Left ventricle myocardium inferior (tissue), 1 donor: ENCODE data around the gene SPTBN1. TPM values are rescaled to one million over a fixed set of nuclear protein-coding genes. Genes with fewer than 3 reads are reported as not detected.
A peak's percentile ranks its signal among the peaks of the same experiment; 100 is the strongest.

ENCODE experiments used
- DNase-seq: peaks from one replicate; pipeline ENCODE4 v3.0.0-alpha.2; 2020
- H3K27ac ChIP-seq: fragments of 200-600 bp; replicated peaks from 2 replicates; pipeline ENCODE4 v1.8.0; 2021
- H3K27me3 ChIP-seq: fragments of 200-600 bp; 2 replicates; pipeline ENCODE4 v1.8.0; 2021; ENCODE audit warnings: low read depth
- H3K36me3 ChIP-seq: fragments of 200-600 bp; 2 replicates; pipeline ENCODE4 v1.8.0; 2021
- H3K4me1 ChIP-seq: fragments of 200-600 bp; 2 replicates; pipeline ENCODE4 v1.8.0; 2021
- H3K4me3 ChIP-seq: fragments of 200-600 bp; 2 replicates; pipeline ENCODE4 v1.8.0; 2021; ENCODE audit warnings: mild to moderate bottlenecking, moderate library complexity
- H3K9me3 ChIP-seq: fragments of 200-600 bp; replicated peaks from 2 replicates; pipeline ENCODE4 v1.8.0; 2021
- intact Hi-C: fragments of 100-400 bp; cut with micrococcal nuclease; formaldehyde crosslinking; loops from one replicate; pipeline ENCODE4 v1.11.0; 2022
- total RNA-seq: library from RNA; stranded (reverse); fragmentation: NEBNext Ultra II Directional; extraction: Animal tissue kit (Norgen Biotek cat#: 25700); gene quantifications from one replicate; pipeline ENCODE4 v1.2.1, GENCODE V29; 2021
- TF ChIP-seq, protein P1 (sequence below): fragments of 200-600 bp; IDR thresholded peaks from 2 replicates; pipeline ENCODE4 v1.8.0; 2021; ENCODE audit warnings: antibody characterized with exemption, mild to moderate bottlenecking, borderline replicate concordance
- donor health status: DM: no; HTN: yes; CAD: no; lungs with severe emphysema.

SPTBN1 gene
- total RNA-seq, 1 donor from 2014 or later: 484 TPM

DNA sequence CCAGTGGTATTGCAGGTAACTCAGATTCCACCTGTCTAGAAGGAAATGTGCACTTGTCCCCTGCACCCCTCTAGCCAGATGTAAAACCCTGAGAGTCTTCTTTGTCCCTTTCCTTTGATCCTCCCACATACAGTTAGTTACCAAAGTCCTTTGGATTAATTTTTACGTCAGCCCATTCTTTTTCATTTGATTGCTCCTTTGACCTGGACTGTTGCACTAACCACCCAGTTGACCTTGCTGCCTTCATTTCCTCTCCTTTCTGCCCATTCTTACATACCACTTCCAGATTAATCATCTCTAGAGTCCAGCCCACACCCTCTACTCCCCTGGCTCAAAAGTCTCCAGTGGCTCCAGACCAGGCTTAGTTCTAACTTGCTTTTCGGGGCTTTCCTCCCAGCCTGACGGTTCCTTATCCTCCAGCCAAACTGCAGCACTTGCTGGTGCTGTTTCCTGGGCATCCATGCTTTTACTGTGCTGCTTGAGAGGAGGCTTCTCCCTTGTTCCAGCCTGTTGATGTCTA lies 99.3 kb downstream of the SPTBN1 start:
- Histone ChIP-seq H3K36me3 (peaks cover 4% of the 10 kb centered on the region), H3K4me3 (no peak overlapping the region), H3K27me3 (no peaks in the 10 kb centered on the region), H3K4me1 (peaks cover 100% of the 10 kb centered on the region), H3K9me3 (no peaks in the 10 kb centered on the region), H3K27ac (peak overlapping the region; percentile 89)
- TF ChIP-seq, protein P1, sequence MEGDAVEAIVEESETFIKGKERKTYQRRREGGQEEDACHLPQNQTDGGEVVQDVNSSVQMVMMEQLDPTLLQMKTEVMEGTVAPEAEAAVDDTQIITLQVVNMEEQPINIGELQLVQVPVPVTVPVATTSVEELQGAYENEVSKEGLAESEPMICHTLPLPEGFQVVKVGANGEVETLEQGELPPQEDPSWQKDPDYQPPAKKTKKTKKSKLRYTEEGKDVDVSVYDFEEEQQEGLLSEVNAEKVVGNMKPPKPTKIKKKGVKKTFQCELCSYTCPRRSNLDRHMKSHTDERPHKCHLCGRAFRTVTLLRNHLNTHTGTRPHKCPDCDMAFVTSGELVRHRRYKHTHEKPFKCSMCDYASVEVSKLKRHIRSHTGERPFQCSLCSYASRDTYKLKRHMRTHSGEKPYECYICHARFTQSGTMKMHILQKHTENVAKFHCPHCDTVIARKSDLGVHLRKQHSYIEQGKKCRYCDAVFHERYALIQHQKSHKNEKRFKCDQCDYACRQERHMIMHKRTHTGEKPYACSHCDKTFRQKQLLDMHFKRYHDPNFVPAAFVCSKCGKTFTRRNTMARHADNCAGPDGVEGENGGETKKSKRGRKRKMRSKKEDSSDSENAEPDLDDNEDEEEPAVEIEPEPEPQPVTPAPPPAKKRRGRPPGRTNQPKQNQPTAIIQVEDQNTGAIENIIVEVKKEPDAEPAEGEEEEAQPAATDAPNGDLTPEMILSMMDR: no peak
- intact Hi-C loops: no loop called here
- no peak for DNase-seq

DNA sequence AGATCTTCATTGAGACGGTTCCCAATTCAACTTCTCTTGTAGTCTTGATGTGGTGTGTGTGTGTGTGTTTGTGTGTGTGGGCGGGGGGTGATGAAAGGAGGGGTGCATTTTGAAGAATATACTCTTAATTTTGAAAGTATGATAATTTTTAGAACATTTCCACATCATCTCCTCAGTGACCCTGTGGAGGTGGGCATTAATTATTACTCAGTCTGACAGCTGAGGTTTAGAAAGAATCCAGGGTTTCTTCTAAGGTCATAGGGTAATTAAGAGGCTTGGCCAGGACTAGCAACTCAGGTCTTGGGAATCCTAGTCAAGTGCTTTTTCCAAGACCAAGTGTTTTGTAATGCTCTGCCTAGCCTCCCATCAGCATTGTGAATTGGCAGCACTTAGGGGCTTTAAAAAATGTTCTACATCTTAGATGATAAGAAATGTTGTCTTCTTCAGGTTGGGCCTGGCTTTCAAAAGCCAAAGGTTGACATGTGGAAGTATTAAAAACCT lies 100.5 kb downstream of the SPTBN1 start:
- no peak for DNase-seq
- no peak overlapping the region for H3K4me3 ChIP-seq

DNA sequence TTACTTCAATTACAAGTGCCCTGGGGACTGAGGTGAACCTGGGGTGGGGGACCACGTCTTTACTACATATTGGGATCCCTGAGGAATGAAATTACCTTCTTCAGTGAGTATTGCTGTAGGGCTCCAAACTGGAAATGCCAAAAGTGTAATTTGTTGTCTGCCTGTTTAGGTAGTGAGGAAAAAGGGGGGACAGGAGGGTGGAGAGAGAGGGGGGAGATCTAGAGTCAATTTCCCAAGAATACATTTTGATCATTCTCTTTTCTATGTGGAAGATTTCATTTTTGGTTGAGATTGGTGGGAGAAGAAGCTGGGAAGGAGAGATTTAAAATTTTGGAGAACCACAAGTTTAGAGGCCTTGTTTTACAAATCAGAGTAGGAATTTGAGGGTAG lies 101.1 kb downstream of the SPTBN1 start:
- TF ChIP-seq, protein P1: no peak
- H3K4me1 ChIP-seq: peaks cover 100% of the 10 kb centered on the region
- no peaks in the 10 kb centered on the region for H3K27me3 ChIP-seq
- peak overlapping the region; percentile 66 for H3K4me3 ChIP-seq
- peaks cover 4% of the 10 kb centered on the region for H3K36me3 ChIP-seq
- intact Hi-C loops: no loop called here
- peak overlapping the region; percentile 89 for H3K27ac ChIP-seq
- DNase-seq: no peak
- H3K9me3 ChIP-seq: no peaks in the 10 kb centered on the region

More for the DNA sequence above, 100.5 kb downstream of the SPTBN1 start:
- TF ChIP-seq, protein P1: no peak
- H3K36me3 ChIP-seq: peaks cover 4% of the 10 kb centered on the region
- no peaks in the 10 kb centered on the region for H3K27me3 ChIP-seq
- H3K9me3 ChIP-seq: no peaks in the 10 kb centered on the region
- H3K4me1 ChIP-seq: peaks cover 100% of the 10 kb centered on the region
- intact Hi-C loops: no loop called here
- H3K27ac ChIP-seq: peak overlapping the region; percentile 89

DNA sequence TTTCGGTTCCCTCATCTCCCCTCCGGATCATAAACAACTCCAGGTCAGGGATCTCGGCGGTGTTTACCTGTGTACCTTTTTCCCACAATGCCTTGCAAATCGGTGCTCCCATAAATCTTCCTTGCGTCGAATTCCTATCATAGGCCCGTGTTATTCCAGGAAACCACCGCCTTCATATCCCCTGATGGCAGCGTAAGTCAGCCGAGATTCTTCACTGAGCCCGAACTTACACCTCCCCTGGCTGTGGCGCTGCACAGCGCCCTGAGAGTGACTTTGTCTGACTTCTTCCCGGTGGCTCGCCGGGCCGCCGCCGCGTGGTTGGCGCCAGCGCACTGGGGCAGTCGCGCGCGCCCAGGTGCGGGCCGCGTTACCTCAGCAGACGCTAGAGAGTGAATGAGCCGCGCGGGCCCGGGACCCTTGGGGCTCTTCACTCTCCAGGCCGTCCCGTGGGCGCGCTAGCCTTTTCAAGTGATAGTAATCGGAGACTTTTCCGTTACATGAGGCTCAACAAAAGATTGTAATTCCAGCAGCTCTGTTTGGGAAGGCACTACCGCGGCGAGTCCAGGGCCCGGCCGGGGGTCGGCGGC lies 101.6 kb downstream of the SPTBN1 start:
- peak; percentile 56 for DNase-seq
- Histone ChIP-seq H3K9me3 (no peaks in the 10 kb centered on the region), H3K4me1 (peaks cover 100% of the 10 kb centered on the region), H3K27ac (peak overlapping the region; percentile 89), H3K4me3 (peak overlapping the region; percentile 66), H3K36me3 (peaks cover 4% of the 10 kb centered on the region), H3K27me3 (no peaks in the 10 kb centered on the region)
- intact Hi-C loops: no loop called here
- TF ChIP-seq, protein P1: peak; percentile 43

DNA sequence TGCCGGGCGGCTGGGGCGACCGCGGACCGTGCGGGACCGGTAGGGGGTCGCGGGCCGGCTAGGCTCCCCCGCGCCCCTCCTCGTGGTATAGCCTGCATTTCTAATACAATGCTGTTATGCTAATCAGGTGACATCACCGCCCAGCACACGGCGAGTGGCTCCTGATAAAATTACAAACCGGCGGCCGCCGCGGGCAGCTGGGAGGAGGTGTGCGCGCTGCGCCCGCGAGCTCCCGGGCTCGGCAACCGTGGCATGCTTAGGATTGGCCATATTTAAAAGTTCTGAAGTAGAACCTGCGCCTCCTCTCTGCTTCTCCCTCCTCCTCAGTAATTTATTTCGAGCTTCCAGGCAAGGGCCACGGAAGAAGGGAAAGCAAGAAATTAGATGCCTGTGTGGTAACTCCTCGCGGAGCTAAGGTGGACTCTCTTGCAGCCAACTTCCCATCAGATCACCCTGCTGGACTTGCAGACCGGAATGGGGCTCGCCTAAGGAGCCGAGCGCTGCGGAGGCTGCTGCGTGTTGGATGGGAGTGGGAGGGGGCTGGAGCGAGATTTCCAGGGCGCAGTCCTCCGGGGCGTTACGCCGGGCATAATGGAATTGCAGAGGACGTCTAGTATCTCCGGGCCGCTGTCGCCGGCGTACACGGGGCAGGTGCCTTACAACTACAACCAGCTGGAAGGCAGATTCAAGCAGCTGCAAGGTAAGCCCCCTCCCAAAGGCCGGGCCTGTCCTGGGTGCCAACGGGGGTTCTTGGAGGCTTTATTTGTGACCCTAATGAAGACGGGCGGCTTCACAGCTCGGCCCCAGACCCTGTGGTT lies 102.3 kb downstream of the SPTBN1 start:
- Histone ChIP-seq H3K27me3 (no peaks in the 10 kb centered on the region), H3K4me1 (peaks cover 100% of the 10 kb centered on the region), H3K4me3 (peak overlapping the region; percentile 66), H3K9me3 (no peaks in the 10 kb centered on the region), H3K27ac (peak overlapping the region; percentile 89), H3K36me3 (peaks cover 4% of the 10 kb centered on the region)
- DNase-seq: peak; percentile 53
- TF ChIP-seq, protein P1: no peak
- intact Hi-C loops: no loop called here
